COLO668 (cell line): Measurements from ENCODE around the gene PTPN1.
A peak's percentile ranks its signal among the peaks of the same experiment; 100 is the strongest.
"Not testable (repeated sequence)": the region's sequence is repeated elsewhere in the genome, so short reads cannot be mapped to it uniquely, and the experiment has no call there.

Source experiments
- DNase-seq: peaks from one replicate; lab custom pipeline; 2025; ENCODE audit not compliant: unreplicated experiment; lab: John Stamatoyannopoulos, UW

Gene PTPN1

DNA sequence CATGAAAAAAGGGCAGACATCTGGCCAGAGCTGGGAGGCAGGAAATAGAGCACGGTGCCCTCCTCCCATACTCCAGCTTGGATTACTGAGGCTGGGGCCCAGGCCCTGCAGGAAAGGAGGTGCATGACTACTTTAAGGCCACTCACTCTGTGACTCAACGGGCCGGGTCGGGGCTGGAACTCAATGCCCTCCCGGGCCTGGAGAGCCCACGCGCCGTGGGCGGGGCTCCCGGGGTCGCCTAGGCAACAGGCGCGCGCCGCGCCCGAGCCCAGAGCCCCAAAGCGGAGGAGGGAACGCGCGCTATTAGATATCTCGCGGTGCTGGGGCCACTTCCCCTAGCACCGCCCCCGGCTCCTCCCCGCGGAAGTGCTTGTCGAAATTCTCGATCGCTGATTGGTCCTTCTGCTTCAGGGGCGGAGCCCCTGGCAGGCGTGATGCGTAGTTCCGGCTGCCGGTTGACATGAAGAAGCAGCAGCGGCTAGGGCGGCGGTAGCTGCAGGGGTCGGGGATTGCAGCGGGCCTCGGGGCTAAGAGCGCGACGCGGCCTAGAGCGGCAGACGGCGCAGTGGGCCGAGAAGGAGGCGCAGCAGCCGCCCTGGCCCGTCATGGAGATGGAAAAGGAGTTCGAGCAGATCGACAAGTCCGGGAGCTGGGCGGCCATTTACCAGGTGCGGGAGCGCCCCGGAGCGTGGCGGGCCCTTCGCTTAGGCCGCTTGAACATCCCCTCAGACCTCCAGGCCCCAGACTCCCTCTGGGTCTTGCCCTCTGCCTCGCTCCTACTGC lies at the start of gene PTPN1:
TSS of gene PTPN1 (plus strand) at position 461 of the 783 bp plus-strand sequence. CDS start at position 606, 145 bp downstream.
- DNase-seq = peak; percentile 99

DNA sequence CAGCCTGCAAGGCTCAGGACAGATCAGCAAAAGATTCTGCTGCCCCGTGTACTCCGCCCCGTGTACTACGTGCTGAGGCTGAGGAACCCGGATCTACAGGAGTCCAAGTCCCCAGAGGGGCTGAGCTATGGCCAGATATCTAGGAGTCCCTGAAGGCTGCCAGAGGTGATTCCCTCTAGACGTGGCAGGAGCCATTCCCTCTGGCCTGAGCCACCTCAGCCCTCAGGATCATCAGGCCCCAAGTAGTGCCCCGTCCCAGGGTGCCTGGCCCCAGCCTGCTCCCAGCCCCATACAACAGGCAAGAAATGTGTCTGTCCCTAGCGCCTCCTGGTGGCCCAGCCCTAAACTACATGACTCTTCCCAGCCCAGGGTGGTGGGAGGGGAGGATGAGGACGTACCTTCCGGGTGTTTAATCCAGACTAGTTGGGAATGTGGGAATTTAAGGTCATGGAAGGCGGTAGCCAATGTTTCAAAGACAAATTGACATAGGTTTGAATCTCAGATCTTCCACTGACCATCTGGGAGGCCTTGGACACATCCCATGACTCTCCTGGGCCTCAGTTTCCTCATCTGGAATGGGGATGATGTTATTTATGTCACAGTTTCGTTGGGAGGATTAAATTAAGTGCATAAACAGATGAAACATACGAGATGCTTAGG lies 49.4 kb upstream of the PTPN1 start:
- DNase-seq = peak; percentile 80

DNA sequence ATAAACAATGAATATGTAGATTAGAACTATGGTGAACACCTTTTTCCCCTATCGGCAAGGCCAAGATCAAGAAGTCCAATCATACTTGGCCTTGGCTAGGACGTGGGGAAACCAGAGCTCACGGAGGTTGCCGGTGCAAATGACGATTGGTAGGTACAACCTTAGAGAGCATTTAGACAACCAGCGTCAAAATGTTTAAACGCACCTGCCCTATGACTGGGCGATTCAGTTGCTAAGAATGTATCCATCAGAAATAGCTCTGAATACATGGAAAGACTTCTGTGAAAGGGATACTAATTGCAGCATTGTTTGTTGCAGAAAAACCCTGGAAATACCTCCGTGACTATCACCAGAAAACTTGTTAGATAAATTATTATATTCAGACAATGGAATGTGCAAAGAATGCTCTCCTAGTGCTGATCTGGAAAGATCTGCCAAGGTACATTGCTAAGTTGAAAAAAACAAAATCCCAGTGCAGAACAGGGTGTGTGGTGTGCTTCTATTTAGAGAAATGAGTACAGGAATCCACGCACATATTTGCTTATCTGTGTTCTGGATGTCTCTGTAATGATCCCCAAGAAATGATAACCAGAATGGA lies 48.0 kb upstream of the PTPN1 start:
- DNase-seq = no peak

DNA sequence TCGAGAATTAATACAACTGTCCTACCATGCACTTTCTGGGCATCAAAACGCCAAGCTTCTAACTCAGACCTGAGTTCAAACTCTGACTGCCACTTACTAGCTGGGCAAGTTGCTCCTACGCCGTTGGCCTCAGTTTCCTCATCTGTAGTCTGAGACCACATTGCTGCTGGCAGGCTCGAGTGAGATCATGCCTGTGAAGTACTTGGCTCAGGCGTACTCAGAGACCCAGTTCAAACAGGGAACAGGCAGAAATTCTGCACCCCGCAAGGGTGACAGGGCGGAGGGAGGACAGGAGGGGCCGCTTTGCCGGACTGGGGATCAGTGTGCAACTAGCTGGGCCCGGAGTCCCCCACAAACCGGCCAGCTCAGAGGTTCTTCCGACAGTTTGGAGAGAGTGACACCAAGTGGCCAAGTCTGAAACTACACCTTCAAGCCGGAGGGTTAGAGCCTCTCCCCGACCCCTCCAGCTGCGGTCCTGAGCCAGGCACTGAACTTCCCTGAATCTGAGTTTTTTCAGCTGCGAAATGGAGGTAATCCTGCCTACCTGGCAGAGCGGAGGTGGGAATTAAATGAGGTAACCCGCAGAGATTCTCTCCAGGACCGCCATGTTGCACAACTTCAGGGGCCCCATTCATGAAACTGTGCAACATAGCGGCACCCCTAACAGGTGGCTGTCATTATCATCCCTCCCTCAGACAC lies 46.0 kb upstream of the PTPN1 start:
- peak; percentile 56 for DNase-seq

DNA sequence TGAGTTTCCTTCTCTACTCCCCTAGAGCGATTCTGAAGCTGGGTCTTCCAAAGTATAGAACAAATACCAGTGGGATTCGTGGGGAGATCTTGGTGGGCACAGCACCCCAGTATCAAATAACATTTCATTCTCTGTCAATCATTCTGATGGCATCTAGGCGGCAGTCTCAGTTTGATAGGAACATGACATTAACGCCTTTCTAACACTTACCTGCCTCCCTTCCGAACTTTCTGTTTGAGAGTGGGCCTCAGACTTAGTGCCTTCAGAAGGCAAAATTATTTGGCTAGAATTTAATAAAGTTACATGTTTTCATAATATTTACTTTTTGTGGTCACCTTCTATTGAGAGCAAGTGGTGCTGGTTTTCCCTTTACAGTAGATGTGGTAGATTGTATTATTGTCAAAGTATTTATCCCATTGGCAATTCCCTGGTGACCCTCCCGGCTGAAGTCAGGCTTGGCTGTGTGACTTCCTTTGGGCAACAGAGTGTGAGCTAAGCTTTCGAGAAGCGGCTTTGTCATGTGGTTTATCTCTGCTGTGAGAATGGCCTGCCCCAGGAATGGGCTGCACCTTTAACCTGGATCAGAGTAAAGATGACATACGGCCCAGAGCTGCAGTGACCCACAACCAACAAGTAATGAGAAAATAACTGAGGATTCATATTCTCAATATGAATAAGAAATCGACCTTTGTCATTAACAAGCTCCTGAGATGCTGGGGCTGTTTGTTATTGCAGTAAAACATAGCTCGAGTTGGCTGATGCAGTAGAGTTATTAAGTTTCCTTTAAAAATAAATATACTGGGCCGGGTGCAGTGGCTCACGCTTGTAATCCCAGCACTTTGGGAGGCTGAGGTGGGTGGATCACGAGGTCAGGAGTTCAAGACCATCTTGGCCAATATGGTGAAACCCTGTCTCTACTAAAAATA lies 45.2 kb upstream of the PTPN1 start:
- DNase-seq = no peak

DNA sequence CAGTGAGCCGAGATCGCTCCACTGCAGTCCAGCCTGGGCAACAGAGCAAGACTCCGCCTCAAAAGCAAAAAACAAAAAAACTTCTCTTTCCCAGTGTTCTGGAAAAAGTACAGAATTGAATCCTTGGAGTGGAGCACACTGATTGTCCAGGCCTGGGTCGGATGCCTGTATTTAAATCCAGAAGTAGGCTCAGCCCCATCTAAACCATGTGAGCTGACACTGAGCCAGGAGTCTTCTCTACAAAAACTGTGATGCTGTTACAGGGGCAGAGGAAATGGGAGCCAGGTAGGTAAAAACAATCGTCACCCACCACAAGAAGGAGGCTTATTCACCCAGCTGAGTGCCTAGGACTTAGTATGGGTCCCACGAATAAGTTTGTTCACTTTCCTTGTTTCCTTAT lies 43.0 kb upstream of the PTPN1 start:
- no peak for DNase-seq

DNA sequence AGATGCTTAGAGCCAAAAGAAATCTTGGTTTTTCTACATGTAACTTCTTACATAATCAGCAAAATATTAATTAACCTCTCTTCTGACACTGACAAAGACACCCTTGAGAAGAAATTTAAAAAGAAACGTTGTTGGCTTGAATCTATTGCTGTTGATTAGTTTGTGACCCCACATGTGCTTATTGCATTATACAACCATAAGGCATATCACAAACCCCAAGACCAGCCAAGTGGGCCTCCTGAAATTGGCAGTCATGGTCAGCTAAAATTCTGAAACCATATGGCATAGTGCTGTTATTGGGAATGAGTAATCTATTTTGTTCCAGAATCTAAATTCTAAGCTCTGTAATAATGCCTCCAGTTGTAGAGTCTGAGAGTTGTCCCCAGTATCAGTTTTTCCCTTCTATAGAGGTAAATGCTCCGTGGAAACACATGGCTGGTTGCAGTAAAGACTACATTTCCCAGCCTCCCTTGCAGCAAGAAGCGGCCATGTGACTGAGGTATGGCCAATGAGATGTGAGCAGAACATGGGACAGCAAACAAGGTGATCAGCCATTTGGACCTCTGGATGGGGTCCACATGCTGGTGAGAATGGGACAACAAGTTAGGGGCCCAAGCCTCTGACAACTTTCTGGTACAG lies 42.3 kb upstream of the PTPN1 start:
- peak; percentile 27 for DNase-seq

DNA sequence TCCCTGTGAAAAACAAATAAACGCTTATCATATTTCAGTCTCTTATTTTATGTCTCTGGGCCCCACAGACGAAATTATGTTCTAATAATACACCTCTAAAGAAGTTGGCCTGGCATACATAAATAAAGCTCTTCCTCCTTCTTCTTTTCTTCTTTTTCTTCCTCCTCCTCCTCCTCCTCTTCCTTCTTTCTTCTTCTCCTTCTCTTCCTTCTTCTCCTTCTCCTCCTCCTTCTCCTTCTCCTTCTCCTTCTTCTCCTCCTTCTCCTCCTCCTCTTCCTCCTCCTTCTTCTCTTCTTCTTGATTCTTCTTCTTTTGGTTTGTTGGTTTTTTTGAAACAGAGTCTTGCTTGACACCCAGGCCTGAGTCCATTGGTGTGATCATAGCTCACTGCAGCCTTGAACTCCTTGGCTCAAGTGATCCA lies 41.8 kb upstream of the PTPN1 start:
- DNase-seq = no peak

DNA sequence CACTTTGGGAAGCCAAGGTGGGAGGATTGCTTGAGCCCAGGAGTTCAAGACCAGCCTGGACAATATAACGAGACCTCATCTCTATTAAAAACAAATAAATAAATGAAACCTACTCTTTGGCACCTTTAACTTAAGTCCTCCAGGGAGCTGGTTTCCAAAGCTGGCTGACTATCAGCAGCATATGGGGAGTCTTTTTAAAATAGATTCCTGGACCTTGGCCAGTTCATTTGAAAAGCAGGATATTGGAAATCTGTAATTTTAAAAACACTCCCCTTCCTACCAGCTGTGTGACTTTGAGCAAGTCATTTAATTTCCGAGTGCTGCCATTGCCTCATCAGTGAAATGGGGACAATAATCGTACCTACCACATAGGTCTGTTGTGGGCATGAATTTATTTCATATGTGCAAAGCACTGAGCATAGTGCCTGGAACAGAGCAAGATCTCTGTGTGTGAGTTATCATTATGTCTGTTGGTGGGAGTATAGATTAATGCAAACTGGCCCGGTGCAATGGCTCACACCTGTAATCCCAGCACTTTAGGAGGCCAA lies 40.9 kb upstream of the PTPN1 start:
- no peak for DNase-seq

DNA sequence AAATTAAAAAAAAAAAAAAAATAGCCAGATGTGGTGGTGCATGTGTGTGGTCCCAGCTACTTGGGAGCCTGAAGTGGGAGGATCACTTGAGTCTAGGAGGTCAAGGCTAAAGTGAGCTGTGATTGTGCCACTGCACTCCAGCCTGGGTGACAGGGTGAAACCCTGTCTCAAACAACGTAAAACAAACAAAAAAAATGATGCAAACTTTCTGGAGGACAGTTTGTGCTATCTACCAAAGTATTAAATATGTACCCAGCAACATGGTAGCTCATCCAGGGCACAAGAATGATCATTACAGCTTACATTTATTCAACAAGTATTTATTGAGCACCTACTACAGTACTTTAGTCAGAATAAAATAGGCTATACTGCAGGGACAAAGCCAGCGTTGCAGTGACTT lies 40.4 kb upstream of the PTPN1 start:
- no peak for DNase-seq

DNA sequence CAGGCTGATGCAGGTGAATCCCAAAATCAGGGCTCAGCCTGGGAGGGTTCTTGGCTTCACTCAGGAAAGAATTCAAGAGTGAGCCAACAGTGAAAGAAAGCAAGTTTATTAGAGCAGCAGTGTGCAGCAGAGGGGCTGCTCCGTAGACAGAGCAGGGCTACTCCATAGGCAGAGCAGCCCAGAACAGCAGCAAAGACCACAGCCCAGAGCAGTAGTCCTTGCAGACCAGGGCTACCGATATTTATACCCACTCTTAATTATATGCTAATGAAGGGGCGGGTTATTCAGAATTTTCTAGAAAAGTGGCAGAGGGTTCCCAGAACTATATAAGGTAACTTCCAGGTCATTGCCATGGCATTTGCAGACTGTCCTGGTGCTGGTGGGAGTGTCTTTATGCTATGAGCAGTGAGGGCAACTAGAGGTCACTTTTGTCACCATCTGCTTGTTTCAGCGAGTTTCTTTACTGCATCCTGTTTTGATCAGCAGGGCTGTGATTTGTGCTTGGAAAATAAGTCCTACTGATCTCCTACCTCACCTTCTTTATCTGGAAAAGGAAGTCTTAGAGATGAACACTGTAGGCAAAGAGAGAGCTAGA lies 39.8 kb upstream of the PTPN1 start:
- DNase-seq = no peak

DNA sequence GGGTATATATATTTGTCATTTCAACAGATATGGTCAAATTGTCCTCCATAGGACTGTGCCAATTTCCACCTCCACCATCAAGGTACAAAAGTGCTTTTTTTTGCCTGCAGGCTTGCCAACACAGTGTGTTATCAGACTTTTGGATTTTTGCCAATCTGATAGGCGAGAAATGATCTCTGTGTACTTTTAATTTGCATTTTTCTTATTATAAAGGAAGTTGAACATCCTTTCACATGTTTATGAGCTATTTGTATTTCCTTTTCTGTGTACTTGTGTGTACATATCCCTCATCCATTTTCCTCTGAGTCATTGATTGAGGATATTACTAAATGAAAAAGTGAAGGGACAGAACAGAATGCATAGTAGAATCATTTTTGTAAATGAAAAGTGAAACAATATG lies 39.0 kb upstream of the PTPN1 start:
- DNase-seq = no peak

DNA sequence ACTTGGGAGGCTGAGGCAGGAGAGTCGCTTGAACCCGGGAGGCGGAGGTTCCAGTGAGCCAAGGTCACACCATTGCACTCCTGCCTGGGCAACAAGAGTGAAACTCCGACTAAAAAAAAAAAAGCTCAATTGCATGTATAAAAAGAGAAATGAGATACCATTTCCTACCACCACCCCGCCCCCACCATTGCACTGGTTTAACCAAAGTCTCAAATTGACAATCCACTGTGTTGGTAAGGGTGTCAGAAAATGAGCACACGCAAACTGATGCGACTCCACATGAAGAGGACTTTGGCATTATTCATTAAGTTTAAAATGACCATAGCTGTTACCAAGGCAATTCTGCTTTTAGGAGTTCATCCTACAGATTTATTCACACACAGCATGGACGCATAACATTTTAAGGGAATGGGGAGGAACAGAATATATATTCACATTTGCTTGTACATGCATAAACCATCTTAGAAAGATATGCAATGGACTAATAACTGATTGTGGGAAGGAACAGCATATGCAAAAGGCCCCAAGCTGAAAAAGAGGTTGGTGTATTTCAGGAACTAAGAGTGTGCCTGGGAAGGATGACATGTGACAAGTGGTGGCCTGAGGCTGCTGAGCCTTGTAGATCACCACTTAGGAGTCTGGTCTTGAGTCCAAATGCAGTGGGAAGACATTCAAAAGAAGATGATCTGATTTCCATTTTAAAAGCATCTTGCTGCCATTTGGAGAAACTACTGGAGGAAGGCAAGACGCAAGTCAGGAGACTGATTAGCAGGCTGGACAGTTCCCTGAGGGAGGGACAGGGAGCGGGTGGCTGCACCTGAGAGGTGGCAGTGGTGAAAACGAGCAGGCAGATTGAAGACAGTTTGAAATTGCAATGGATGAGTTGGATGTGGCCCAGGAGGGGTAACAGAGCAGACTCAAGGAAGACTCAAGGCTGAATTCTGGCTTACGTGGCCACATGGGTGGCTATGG lies 37.2 kb upstream of the PTPN1 start:
- no peak for DNase-seq

DNA sequence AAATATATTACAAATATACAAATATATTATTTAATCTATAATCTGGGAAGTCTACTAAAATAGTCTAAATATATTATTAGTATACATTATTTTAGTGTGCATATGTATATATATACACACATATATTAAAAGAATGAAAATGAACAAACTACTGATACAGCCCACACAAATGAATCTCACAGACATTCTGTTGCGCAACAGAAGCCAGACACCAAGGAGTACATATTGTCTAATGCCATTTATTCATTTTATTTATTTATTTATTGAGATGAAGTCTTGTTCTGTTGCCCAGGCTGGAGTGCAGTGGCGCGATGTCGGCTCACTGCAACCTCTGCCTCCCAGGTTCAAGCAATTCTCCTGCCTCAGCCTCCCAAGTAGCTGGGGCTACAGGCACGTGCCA lies 35.8 kb upstream of the PTPN1 start:
- DNase-seq = not testable (repeated sequence)

DNA sequence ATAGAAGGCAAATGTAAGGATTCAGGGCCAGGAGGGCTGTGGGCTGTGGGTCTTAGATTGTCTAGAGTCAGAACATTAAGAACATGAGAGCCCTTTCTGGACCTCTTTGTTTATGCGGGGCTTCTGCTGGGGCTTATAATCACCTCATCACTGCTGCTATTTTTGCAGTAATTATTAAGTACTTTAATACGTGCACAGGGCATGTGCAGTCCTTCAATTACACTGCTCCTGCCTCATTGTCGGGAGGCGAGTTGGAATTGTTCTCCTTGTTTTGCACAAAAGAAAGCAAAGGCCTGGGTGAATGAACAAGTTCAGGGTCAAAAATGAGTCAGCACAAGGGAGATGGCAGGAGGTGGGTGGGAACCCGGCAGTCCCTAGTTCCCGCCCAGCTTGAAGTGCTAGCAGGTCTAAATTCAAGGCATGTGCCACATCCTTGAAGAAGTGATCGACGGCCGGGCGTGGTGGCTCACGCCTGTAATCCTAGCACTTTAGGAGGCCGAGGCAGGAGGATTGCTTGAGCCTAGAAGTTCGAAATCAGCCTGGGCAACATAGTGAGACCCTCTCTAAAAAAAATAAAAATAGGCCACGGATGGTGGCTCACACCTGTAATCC lies 34.4 kb upstream of the PTPN1 start:
- DNase-seq = no peak

DNA sequence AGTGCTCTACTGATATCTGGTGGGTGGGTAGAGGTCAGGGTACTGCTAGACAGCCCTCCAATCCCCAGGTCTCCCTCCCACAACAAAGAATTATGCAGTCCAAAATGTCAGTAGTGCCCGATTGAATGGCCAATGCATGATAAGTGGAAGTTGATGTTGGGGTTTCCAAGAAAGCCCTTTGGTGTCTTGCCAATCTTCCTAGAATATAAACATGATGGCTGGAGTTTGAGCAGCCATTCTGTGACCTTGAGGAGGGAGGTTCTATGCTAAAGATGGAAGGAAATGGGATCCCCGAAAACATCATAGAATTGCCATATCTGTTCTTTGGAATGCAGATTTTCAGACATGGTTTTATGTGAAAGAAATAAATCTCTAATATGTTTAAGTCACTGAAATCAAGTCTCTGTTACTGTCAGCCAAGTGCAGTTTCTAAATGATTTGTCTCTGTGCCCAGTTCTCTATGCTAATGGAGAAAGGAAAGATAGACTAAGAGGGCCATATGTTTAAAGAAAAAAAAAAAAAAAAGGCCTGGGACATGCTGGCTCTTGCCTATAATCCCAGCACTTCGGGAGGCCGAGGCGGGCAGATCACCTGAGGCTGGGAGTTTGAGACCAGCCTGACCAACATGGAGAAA lies 32.8 kb upstream of the PTPN1 start:
- DNase-seq = no peak
